Measurements from ENCODE around the gene SHB.

Gene SHB

DNA sequence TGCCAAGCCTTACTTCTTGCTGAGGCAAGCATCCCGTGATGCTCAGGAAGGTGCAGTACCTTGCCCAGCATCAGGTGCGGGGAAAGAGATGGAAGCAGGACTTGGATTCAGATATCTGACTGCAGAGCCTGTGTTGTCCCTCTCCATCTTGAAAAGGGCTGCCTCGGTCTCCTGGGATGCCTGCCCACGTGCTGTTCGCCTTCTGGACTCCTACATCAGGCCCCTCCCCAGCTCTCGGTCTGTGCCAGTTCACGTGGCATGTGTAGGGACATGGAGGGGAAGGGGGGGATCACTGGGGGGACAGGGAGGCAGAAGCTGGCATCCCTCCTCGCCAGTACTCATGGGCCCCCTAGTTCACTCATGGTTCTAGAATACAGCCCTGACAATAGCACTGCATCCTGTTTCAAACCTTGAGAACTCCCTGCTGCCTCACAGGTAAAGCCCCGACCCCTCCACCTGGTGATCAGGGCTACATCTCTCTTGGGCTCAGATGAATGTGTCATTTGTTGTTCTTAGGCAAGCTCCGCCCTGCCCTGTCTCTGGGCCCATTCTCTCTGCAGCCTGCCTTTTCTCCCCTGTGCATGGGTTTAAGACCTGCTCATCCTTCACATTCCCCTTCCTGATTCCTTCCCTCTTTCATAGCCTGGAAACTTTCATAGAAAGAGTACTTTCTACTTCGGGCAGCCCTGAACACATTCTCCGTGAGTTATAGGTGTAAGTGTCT lies 126.2 kb downstream of the SHB start:
- Histone ChIP-seq H3K9me3 (ENCODE audit: control extremely low read depth in 1 of 5, control insufficient read depth in 4 of 5, insufficient read depth in 2 of 5, low read depth in 1 of 5, low read length in 4 of 5) (no peaks in the 10 kb centered on the region), H3K27me3 (replicated peaks in 2 of 5; ENCODE audit: control insufficient read depth in 4 of 5, insufficient read depth in 5 of 5, low read length in 4 of 5) (no peaks in the 10 kb centered on the region), H3K36me3 (ENCODE audit: control insufficient read depth in 4 of 4, insufficient read depth in 4 of 4, low read length in 3 of 4) (peaks cover 0 to 5% (median 1%) of the 10 kb centered on the region in 4 experiments), H3K27ac (ENCODE audit: insufficient read depth in 1 of 2, low read depth in 1 of 2, low read length in 2 of 2, poor library complexity in 1 of 2, severe bottlenecking in 2 of 2) (no peak overlapping the region), H3K4me3 (ENCODE audit: control insufficient read depth in 1 of 7, extremely low read depth in 1 of 7, insufficient read depth in 4 of 7, low read depth in 2 of 7, low read length in 6 of 7) (no peak overlapping the region), H3K4me1 (ENCODE audit: control extremely low read depth in 1 of 4, control insufficient read depth in 4 of 4, insufficient read depth in 4 of 4, low read length in 3 of 4) (no peaks in the 10 kb centered on the region)
- ChIA-PET CTCF (no interaction called here), POLR2A (interaction anchor here (0.6 kb wide), 1 partner anchor 123 kb away, joined by 3 read pairs; no protein-coding TSS in a partner anchor)
- 93% methylated on average over 7 of the region's 12 CpGs for WGBS (ENCODE audit: insufficient coverage)
- no peak for DNase-seq

DNA sequence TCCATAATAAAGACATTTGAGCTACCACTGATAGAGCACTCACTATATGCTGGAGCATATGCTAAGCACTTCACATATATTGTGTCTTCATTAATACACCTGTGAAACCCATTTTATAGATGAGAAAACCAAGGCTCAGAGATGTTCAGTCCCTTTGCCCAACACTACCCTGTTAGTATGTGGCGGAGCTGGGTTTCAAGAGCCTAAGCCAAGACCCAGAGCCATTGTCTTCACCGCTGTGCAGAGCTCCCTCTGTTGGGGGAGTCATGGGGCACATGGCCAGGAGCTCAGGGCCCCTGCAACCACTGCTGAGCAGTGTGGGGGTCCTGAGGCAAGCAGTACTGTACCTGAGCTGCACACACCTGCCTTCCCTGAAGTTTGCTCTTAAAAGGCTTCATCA lies 127.8 kb downstream of the SHB start:
- no peaks in the 10 kb centered on the region for H3K4me1 ChIP-seq (ENCODE audit: control extremely low read depth in 1 of 4, control insufficient read depth in 4 of 4, insufficient read depth in 4 of 4, low read length in 3 of 4)
- POLR2A ChIA-PET, result no interaction called here

DNA sequence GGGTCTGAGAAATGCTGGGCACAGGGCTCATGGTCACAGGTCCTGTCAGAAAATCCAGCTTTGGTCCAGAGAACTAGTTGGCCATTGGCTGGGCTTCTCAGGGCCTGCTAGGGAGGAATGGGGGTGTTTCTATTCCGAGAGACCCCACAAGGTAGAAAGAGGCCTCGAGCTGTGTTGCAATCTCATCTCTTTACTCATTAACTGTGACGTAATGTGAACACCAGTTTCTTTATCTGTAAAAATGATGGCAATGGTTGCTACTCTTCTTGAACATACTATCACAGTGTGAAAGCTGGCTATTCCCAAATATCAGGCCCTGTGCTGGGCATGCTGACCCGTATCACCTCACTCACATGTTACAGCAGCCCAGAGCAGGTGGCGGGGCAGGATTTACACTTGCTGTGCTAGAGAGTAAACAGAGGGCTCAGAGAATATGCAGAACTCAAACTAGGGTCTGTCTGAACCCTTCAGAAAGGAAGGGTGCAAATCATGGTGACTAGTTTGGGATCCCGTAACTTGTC lies 129.4 kb downstream of the SHB start:
- Histone ChIP-seq H3K4me1 (ENCODE audit: control extremely low read depth in 1 of 4, control insufficient read depth in 4 of 4, insufficient read depth in 4 of 4, low read length in 3 of 4) (no peaks in the 10 kb centered on the region), H3K4me3 (ENCODE audit: control insufficient read depth in 1 of 7, extremely low read depth in 1 of 7, insufficient read depth in 4 of 7, low read depth in 2 of 7, low read length in 6 of 7) (no peak overlapping the region), H3K36me3 (ENCODE audit: control insufficient read depth in 4 of 4, insufficient read depth in 4 of 4, low read length in 3 of 4) (peaks cover 0 to 2% (median 0%) of the 10 kb centered on the region in 4 experiments), H3K27me3 (replicated peaks in 2 of 5; ENCODE audit: control insufficient read depth in 4 of 5, insufficient read depth in 5 of 5, low read length in 4 of 5) (no peaks in the 10 kb centered on the region), H3K9me3 (ENCODE audit: control extremely low read depth in 1 of 5, control insufficient read depth in 4 of 5, insufficient read depth in 2 of 5, low read depth in 1 of 5, low read length in 4 of 5) (no peaks in the 10 kb centered on the region), H3K27ac (ENCODE audit: insufficient read depth in 1 of 2, low read depth in 1 of 2, low read length in 2 of 2, poor library complexity in 1 of 2, severe bottlenecking in 2 of 2) (no peak overlapping the region)
- no peak for DNase-seq
- ChIA-PET POLR2A (no interaction called here), CTCF (interaction anchor here (1.0 to 1.3 kb wide), 2 partner anchors 9 to 31 kb away, joined by 3 to 5 read pairs; no protein-coding TSS in a partner anchor)
- 100% methylated on average over 3 of the region's 6 CpGs for whole genome bisulfite sequencing (ENCODE audit: insufficient coverage)

More for the DNA sequence above, 127.8 kb downstream of the SHB start:
- Histone ChIP-seq H3K27me3 (replicated peaks in 2 of 5; ENCODE audit: control insufficient read depth in 4 of 5, insufficient read depth in 5 of 5, low read length in 4 of 5) (no peaks in the 10 kb centered on the region), H3K4me3 (ENCODE audit: control insufficient read depth in 1 of 7, extremely low read depth in 1 of 7, insufficient read depth in 4 of 7, low read depth in 2 of 7, low read length in 6 of 7) (no peak overlapping the region), H3K36me3 (ENCODE audit: control insufficient read depth in 4 of 4, insufficient read depth in 4 of 4, low read length in 3 of 4) (peaks cover 0 to 2% (median 0%) of the 10 kb centered on the region in 4 experiments), H3K9me3 (ENCODE audit: control extremely low read depth in 1 of 5, control insufficient read depth in 4 of 5, insufficient read depth in 2 of 5, low read depth in 1 of 5, low read length in 4 of 5) (no peaks in the 10 kb centered on the region), H3K27ac (ENCODE audit: insufficient read depth in 1 of 2, low read depth in 1 of 2, low read length in 2 of 2, poor library complexity in 1 of 2, severe bottlenecking in 2 of 2) (no peak overlapping the region)
- WGBS (ENCODE audit: insufficient coverage), result 100% methylated on average over 2 of the region's 2 CpGs
- CTCF ChIA-PET, result interaction anchor here (1.0 to 1.5 kb wide), 7 partner anchors 9 to 417 kb away, joined by 3 to 5 read pairs (median 3); no protein-coding TSS in a partner anchor
- no peak for DNase-seq

DNA sequence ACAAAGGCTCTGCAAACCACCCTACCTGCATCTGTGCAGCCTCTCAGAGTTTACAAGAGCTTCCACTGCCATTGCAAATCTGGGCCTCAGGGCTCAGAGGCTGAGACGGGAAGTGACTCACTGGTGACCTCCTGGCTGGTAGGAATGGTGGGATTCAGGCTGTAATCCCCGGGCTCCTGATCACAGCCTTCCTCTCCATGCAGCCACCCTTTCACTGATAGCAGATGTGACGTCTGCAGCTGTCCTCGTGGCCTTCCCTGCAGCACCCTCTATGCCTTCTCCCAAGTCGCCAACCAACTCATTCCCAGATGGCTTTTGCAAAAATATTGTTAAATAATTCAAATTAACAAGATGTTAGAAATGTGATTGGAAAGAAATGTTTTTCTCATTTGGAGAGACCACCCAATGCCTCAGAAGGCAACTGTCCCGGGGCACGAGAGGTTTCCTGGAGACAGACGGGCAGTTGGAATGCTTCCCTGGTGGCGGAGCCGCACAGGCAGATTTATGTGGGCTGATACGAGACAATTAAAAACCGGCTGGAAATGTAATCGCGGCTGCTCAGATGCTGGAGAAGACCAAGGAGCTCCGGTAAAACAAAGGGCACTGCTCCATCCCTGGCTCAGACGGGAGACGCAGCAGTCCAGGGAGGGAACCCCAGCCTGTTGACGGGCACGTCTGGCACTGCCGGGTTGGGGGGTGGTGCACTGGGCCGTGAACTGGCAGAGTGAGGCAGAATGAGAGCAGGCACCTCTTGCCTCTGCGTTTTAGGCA lies 130.7 kb downstream of the SHB start:
- no peak for DNase-seq
- Histone ChIP-seq H3K4me3 (ENCODE audit: control insufficient read depth in 1 of 7, extremely low read depth in 1 of 7, insufficient read depth in 4 of 7, low read depth in 2 of 7, low read length in 6 of 7) (no peak overlapping the region), H3K4me1 (ENCODE audit: control extremely low read depth in 1 of 4, control insufficient read depth in 4 of 4, insufficient read depth in 4 of 4, low read length in 3 of 4) (no peaks in the 10 kb centered on the region), H3K9me3 (ENCODE audit: control extremely low read depth in 1 of 5, control insufficient read depth in 4 of 5, insufficient read depth in 2 of 5, low read depth in 1 of 5, low read length in 4 of 5) (no peaks in the 10 kb centered on the region), H3K27me3 (replicated peaks in 2 of 5; ENCODE audit: control insufficient read depth in 4 of 5, insufficient read depth in 5 of 5, low read length in 4 of 5) (no peaks in the 10 kb centered on the region), H3K27ac (ENCODE audit: insufficient read depth in 1 of 2, low read depth in 1 of 2, low read length in 2 of 2, poor library complexity in 1 of 2, severe bottlenecking in 2 of 2) (no peak overlapping the region), H3K36me3 (ENCODE audit: control insufficient read depth in 4 of 4, insufficient read depth in 4 of 4, low read length in 3 of 4) (peaks cover 0 to 2% (median 0%) of the 10 kb centered on the region in 4 experiments)
- 97% methylated on average over 20 of the region's 22 CpGs for WGBS (ENCODE audit: insufficient coverage)
- CTCF ChIA-PET, result interaction anchor here (0.8 to 0.9 kb wide), 2 partner anchors 20 to 30 kb away, joined by 3 to 4 read pairs; no protein-coding TSS in a partner anchor
- POLR2A ChIA-PET, result no interaction called here

DNA sequence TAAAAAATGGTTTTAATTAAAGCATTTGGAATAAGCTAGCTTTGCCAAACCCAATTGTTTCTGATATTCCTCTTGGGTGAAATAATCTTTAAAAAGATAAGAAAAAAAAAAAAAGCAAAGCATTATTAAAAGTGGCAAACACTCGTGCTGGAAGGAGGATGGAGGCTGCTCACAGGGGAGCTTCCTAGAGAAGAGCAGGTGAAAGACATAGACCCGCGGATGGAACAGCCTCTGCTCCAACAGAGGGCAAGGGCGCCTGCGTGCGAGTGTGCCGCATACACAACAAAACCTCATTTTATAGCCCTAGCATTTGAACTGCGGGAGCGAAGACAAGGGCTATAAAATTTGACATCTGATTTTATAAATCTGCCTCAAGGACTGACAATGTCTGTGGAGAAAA lies 131.7 kb downstream of the SHB start:
- ChIA-PET CTCF (interaction anchor here (0.8 kb wide), 1 partner anchor 19 kb away, joined by 4 read pairs; no protein-coding TSS in a partner anchor), POLR2A (interaction anchor here (0.5 kb wide), 1 partner anchor 128 kb away, joined by 3 read pairs; no protein-coding TSS in a partner anchor)
- H3K4me1 ChIP-seq (ENCODE audit: control extremely low read depth in 1 of 4, control insufficient read depth in 4 of 4, insufficient read depth in 4 of 4, low read length in 3 of 4), result no peaks in the 10 kb centered on the region
- no peaks in the 10 kb centered on the region for H3K27me3 ChIP-seq (replicated peaks in 2 of 5; ENCODE audit: control insufficient read depth in 4 of 5, insufficient read depth in 5 of 5, low read length in 4 of 5)
- 100% methylated on average over 3 of the region's 9 CpGs for WGBS (ENCODE audit: insufficient coverage)
- no peaks in the 10 kb centered on the region for H3K9me3 ChIP-seq (ENCODE audit: control extremely low read depth in 1 of 5, control insufficient read depth in 4 of 5, insufficient read depth in 2 of 5, low read depth in 1 of 5, low read length in 4 of 5)
- H3K27ac ChIP-seq (ENCODE audit: insufficient read depth in 1 of 2, low read depth in 1 of 2, low read length in 2 of 2, poor library complexity in 1 of 2, severe bottlenecking in 2 of 2), result no peak overlapping the region
- peaks cover 0 to 2% (median 0%) of the 10 kb centered on the region in 4 experiments for H3K36me3 ChIP-seq (ENCODE audit: control insufficient read depth in 4 of 4, insufficient read depth in 4 of 4, low read length in 3 of 4)
- no peak for DNase-seq
- H3K4me3 ChIP-seq (ENCODE audit: control insufficient read depth in 1 of 7, extremely low read depth in 1 of 7, insufficient read depth in 4 of 7, low read depth in 2 of 7, low read length in 6 of 7), result no peak overlapping the region

DNA sequence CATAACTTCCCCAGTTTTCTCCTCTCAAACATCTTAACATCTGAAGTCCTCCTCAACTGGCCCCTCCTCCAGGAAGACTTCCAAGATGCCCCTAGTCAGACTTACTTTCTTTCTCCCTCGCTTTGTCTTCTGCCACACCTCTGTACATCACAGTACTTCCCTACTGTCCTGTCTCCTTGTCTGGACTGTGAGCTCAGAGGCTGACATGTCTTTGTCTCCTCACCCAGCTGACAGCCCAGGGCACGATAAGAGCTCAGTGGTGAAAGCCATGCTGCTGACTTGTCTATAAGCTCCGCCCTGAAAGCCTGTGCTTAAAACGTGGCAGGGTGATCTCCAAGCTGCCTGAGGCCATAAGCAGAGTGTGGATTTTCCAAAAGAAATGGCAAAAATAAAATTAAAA lies 132.1 kb downstream of the SHB start:
- no peak for DNase-seq
- no peaks in the 10 kb centered on the region for H3K4me1 ChIP-seq (ENCODE audit: control extremely low read depth in 1 of 4, control insufficient read depth in 4 of 4, insufficient read depth in 4 of 4, low read length in 3 of 4)
- CTCF ChIA-PET, result no interaction called here
- H3K27ac ChIP-seq (ENCODE audit: insufficient read depth in 1 of 2, low read depth in 1 of 2, low read length in 2 of 2, poor library complexity in 1 of 2, severe bottlenecking in 2 of 2), result no peak overlapping the region
- H3K36me3 ChIP-seq (ENCODE audit: control insufficient read depth in 4 of 4, insufficient read depth in 4 of 4, low read length in 3 of 4), result peaks cover 0 to 2% (median 0%) of the 10 kb centered on the region in 4 experiments
- POLR2A ChIA-PET, result interaction anchor here (0.5 kb wide), 1 partner anchor 129 kb away, joined by 3 read pairs; no protein-coding TSS in a partner anchor
- WGBS (ENCODE audit: insufficient coverage), result 86% methylated on average over 4 of the region's 4 CpGs
- H3K9me3 ChIP-seq (ENCODE audit: control extremely low read depth in 1 of 5, control insufficient read depth in 4 of 5, insufficient read depth in 2 of 5, low read depth in 1 of 5, low read length in 4 of 5), result no peaks in the 10 kb centered on the region
- H3K4me3 ChIP-seq (ENCODE audit: control insufficient read depth in 1 of 7, extremely low read depth in 1 of 7, insufficient read depth in 4 of 7, low read depth in 2 of 7, low read length in 6 of 7), result no peak overlapping the region
- no peaks in the 10 kb centered on the region for H3K27me3 ChIP-seq (replicated peaks in 2 of 5; ENCODE audit: control insufficient read depth in 4 of 5, insufficient read depth in 5 of 5, low read length in 4 of 5)
